ENCODE measurements around the gene CIROP.

CIROP gene

GRCh38 chr14:23051141-23052057 is 53.4 kb downstream of the CIROP start:
- DNase-seq (ENCODE audit: low read depth in 2 of 2) = no peak
